Natural killer cell (primary cell): Measurements from ENCODE around the gene KCNC1. TPM values are rescaled to one million over a fixed set of nuclear protein-coding genes. Genes with fewer than 3 reads are reported as not detected.

ENCODE experiments used
- ATAC-seq, 3 donors: fragments of 150-1000 bp in 2 of 3; fragments of 200-7000 bp in 1 of 3; cut with Tn5 transposase; 1 replicate in 1 of 3; 2 replicates in 2 of 3; pipeline ENCODE4 v1.10.0; 2021; ENCODE audit warnings: mild to moderate bottlenecking in 2 of 3, moderate library complexity in 2 of 3
- DNase-seq, 2 donors: peaks; one replicate each; pipeline versions ENCODE4 v3.0.0 to v3.0.0-alpha.2; 2013 to 2021; ENCODE audit warnings: mixed read lengths in 1 of 2
- H3K27ac ChIP-seq: one replicate; pipeline ENCODE4 v1.5.1; 2013; ENCODE audit warnings: mild to moderate bottlenecking, low read length
- H3K27me3 ChIP-seq: one replicate; pipeline ENCODE4 v1.6.1; 2013; ENCODE audit warnings: low read length; ENCODE audit not compliant: control insufficient read depth, insufficient read depth
- H3K36me3 ChIP-seq: one replicate; pipeline ENCODE4 v1.6.1; 2013; ENCODE audit warnings: low read length; ENCODE audit not compliant: control insufficient read depth, insufficient read depth
- H3K4me1 ChIP-seq: one replicate; pipeline ENCODE4 v1.6.1; 2013; ENCODE audit warnings: low read length; ENCODE audit not compliant: control insufficient read depth, insufficient read depth
- H3K4me3 ChIP-seq: one replicate; pipeline ENCODE4 v1.5.1; 2013; ENCODE audit warnings: low read length
- H3K9me3 ChIP-seq: one replicate; pipeline ENCODE4 v1.6.1; 2013; ENCODE audit warnings: low read length; ENCODE audit not compliant: control insufficient read depth, insufficient read depth
- H3K27ac Mint-ChIP-seq, 2 donors: one replicate each; pipeline ENCODE4 v1.8.0; 2022; ENCODE audit warnings: mild to moderate bottlenecking in 2 of 2, mixed read lengths in 2 of 2, moderate library complexity in 1 of 2
- H3K27me3 Mint-ChIP-seq, 2 donors: one replicate each; pipeline ENCODE4 v1.8.0; 2022; ENCODE audit warnings: low read depth in 2 of 2, mixed read lengths in 2 of 2
- H3K36me3 Mint-ChIP-seq: one replicate; pipeline ENCODE4 v1.8.0; 2022; ENCODE audit warnings: mixed read lengths
- H3K4me1 Mint-ChIP-seq, 2 donors: one replicate each; pipeline ENCODE4 v1.8.0; 2022; ENCODE audit warnings: mixed read lengths in 2 of 2
- H3K4me3 Mint-ChIP-seq: one replicate; pipeline ENCODE4 v1.8.0; 2022; ENCODE audit warnings: mild to moderate bottlenecking, moderate library complexity, mixed read lengths
- H3K9me3 Mint-ChIP-seq, 2 donors: one replicate each; pipeline ENCODE4 v1.8.0; 2022; ENCODE audit warnings: mixed read lengths in 2 of 2
- WGBS: methylation state at CpG from one replicate; pipeline ENCODE4 v1.1.7; 2013; ENCODE audit warnings: missing lambda C conversion rate; ENCODE audit not compliant: insufficient coverage; 5-methylcytosine and 5-hydroxymethylcytosine counted together
- intact Hi-C: fragments of 100-400 bp; cut with micrococcal nuclease; formaldehyde crosslinking; loops from one replicate; pipeline ENCODE4 v1.14.2; 2022
- total RNA-seq, 4 donors: library from RNA; stranded (reverse); fragments of 120-200 nt in 1 of 4; gene quantifications; one replicate each; pipeline versions ENCODE4 v1.2.3 to v1.2.4, GENCODE V29; 2013 to 2022
- TF ChIP-seq, protein P1 (sequence below): fragments of 200-600 bp; IDR thresholded peaks from one replicate; pipeline ENCODE4 v1.8.0; 2022; ENCODE audit warnings: antibody characterized with exemption

Gene KCNC1
- total RNA-seq, 3 donors from 2014 or later (not counting 1 experiment from before 2014, with no cell fraction given): not detected

DNA sequence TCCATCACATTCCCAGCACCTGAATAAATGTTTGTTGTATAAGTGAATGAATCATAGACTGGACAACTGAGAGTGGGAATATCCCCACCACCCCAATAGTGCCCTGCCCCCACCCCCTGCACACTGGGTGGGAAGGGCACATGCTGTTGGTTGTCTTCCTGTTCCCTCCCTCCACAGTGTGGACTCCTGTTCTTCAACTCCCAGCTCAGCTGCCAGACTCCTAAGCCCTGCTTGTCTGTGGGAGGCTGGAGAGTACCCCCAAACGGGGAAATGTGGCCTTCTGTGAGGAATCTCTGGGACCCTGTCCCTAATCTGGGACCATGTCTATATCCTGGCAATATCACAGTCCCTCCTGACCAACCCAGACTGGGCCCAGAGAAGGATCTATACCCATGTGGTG lies 20.7 kb upstream of the KCNC1 start:
- intact Hi-C loops: no loop called here
- no peak overlapping the region for H3K4me3 ChIP-seq
- H3K4me1 Mint-ChIP-seq: no peaks in the 10 kb centered on the region
- ATAC-seq (no peak), DNase-seq (no peak)
- H3K27ac Mint-ChIP-seq: no peak overlapping the region
- H3K4me3 Mint-ChIP-seq: no peak overlapping the region
- TF ChIP-seq, protein P1, sequence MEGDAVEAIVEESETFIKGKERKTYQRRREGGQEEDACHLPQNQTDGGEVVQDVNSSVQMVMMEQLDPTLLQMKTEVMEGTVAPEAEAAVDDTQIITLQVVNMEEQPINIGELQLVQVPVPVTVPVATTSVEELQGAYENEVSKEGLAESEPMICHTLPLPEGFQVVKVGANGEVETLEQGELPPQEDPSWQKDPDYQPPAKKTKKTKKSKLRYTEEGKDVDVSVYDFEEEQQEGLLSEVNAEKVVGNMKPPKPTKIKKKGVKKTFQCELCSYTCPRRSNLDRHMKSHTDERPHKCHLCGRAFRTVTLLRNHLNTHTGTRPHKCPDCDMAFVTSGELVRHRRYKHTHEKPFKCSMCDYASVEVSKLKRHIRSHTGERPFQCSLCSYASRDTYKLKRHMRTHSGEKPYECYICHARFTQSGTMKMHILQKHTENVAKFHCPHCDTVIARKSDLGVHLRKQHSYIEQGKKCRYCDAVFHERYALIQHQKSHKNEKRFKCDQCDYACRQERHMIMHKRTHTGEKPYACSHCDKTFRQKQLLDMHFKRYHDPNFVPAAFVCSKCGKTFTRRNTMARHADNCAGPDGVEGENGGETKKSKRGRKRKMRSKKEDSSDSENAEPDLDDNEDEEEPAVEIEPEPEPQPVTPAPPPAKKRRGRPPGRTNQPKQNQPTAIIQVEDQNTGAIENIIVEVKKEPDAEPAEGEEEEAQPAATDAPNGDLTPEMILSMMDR: no peak
- no peaks in the 10 kb centered on the region for H3K27me3 ChIP-seq
- WGBS: no CpG with 5 or more reads among the region's 1 CpG
- H3K36me3 ChIP-seq: no peaks in the 10 kb centered on the region
- H3K4me1 ChIP-seq: no peaks in the 10 kb centered on the region
- H3K9me3 ChIP-seq: no peaks in the 10 kb centered on the region
- no peaks in the 10 kb centered on the region for H3K36me3 Mint-ChIP-seq
- H3K27ac ChIP-seq: no peak overlapping the region
- peaks cover 0 to 12% of the 10 kb centered on the region in 2 donors for H3K27me3 Mint-ChIP-seq
- H3K9me3 Mint-ChIP-seq: no peaks in the 10 kb centered on the region

DNA sequence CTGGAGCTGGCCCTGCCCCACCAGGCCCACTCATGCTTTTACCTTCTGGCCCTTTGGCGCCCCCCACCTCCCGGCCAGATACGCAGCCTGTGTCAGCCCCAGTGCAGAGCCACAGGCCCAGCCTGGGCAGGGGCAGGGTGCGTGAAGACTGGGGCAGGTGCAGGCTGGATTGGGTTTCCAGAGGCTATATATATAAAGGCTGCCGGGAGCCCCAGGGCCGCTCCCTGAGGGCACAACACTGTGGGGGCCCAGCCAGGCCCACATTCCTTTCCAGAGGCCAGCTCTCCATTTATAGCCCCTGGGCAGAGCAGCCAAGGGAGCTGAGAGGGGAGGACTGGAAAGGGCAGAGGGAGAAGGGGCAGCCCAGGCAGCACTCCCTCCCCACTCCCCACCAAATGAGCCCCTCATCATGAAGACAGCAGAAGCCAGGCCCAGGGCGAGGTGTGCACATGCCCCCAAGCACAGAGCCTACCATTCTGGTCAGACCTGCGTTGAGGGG lies 20.2 kb upstream of the KCNC1 start:
- intact Hi-C loops: no loop called here
- H3K27ac ChIP-seq: no peak overlapping the region
- Mint-ChIP-seq H3K9me3 (no peaks in the 10 kb centered on the region), H3K4me1 (no peaks in the 10 kb centered on the region), H3K27me3 (peaks cover 0 to 15% of the 10 kb centered on the region in 2 donors), H3K36me3 (no peaks in the 10 kb centered on the region), H3K27ac (no peak overlapping the region), H3K4me3 (no peak overlapping the region)
- H3K4me1 ChIP-seq: no peaks in the 10 kb centered on the region
- no peaks in the 10 kb centered on the region for H3K27me3 ChIP-seq
- no peaks in the 10 kb centered on the region for H3K36me3 ChIP-seq
- no peaks in the 10 kb centered on the region for H3K9me3 ChIP-seq
- H3K4me3 ChIP-seq: no peak overlapping the region
- DNase-seq (no peak), ATAC-seq (no peak)
- WGBS: 57% methylated on average over 8 of the region's 8 CpGs
- TF ChIP-seq, protein P1: no peak

DNA sequence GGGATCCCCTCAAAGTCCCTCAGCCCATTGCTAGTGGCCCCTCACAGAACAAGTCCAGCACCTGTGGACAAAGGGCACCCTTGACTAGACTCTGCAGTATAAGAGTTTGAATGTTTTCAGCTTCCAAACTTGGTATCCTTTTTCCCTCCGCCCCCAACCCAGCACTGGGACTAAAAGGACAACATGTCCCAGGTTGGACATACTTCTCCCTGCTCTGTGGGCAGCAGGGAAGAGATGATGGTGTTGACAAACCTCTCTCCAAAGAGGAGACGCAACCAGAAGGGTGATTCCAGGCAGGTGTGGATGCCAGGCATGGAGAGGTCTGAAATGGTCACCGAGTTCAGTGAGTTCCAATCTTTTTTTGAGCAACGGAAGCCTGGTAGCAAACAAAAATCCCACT lies 19.7 kb upstream of the KCNC1 start:
- WGBS: 88% methylated on average over 4 of the region's 4 CpGs
- intact Hi-C loops: no loop called here

More for the DNA sequence above, 19.7 kb upstream of the KCNC1 start:
- Mint-ChIP-seq H3K36me3 (no peaks in the 10 kb centered on the region), H3K27me3 (peaks cover 0 to 15% of the 10 kb centered on the region in 2 donors), H3K4me1 (no peaks in the 10 kb centered on the region), H3K9me3 (no peaks in the 10 kb centered on the region), H3K27ac (no peak overlapping the region), H3K4me3 (no peak overlapping the region)
- Histone ChIP-seq H3K9me3 (no peaks in the 10 kb centered on the region), H3K4me3 (no peak overlapping the region), H3K27me3 (no peaks in the 10 kb centered on the region), H3K4me1 (no peaks in the 10 kb centered on the region), H3K36me3 (no peaks in the 10 kb centered on the region), H3K27ac (no peak overlapping the region)
- DNase-seq (no peak), ATAC-seq (no peak)
- TF ChIP-seq, protein P1: no peak
